ENCODE measurements around the gene DEFB129. TPM values are rescaled to one million over a fixed set of nuclear protein-coding genes. Genes with fewer than 3 reads are reported as not detected.

Gene DEFB129
- total RNA-seq, 4 donors from 2014 or later = not detected

DNA sequence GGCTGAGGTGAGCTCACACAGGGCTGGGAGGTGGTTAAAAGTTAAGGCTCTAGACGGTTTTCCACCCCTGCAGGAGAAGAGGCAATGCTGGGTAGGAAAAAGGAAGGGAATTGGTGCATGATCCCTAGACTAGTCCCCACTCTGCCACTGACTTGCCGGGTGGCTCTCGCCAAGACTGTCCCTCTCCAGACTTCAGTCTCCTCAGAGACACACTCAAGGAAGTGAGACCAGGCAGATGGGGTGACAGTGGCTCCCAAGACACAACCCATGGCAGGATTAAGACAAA, 50.4 kb downstream of the DEFB129 start:
- peaks cover 0 to 12% (median 2%) of the 10 kb centered on the region in 4 donors for H3K36me3 ChIP-seq

GRCh38 chr20:278181-278580, 51.1 kb downstream of the DEFB129 start:
- Histone ChIP-seq H3K27me3 (no peaks in the 10 kb centered on the region), H3K36me3 (peaks cover 0 to 12% (median 2%) of the 10 kb centered on the region in 4 donors), H3K4me3 (no peak overlapping the region), H3K9me3 (no peaks in the 10 kb centered on the region), H3K4me1 (no peaks in the 10 kb centered on the region), H3K27ac (no peak overlapping the region)
- TF ChIP-seq POLR2A (IDR thresholded peaks at IDR 0.05) = no peak
- no peak for TF ChIP-seq POLR2AphosphoS5 (IDR thresholded peaks at IDR 0.05)
- TF ChIP-seq CTCF (IDR thresholded peaks at IDR 0.05) = no peak
- no peak for TF ChIP-seq EP300 (IDR thresholded peaks at IDR 0.05; ENCODE audit: low read depth)
- WGBS, 2 donors (ENCODE audit: low coverage in 1 of 2) = 78% methylated on average over 5 of the region's 5 CpGs; no CpG with 5 or more reads in 1 of the 2 donors
- DNase-seq = no peak
- in situ Hi-C loops (cut with MboI; ENCODE audit: low pct_ligation_motif_present in 1 of 4, low pct_unique_long_range_greater_than_20kb in 1 of 4, low sequenced_read_pairs in 3 of 4) = no loop called here
- intact Hi-C loops (cut with DNase I; ENCODE audit: low total_unique reads) = loop anchor here (10.0 kb wide), 1 partner anchor 47 kb away; the partner anchor contains the start of gene SOX12

More for the DNA sequence above, 50.4 kb downstream of the DEFB129 start:
- Histone ChIP-seq H3K9me3 (no peaks in the 10 kb centered on the region), H3K4me1 (no peaks in the 10 kb centered on the region), H3K27ac (no peak overlapping the region), H3K4me3 (no peak overlapping the region), H3K27me3 (no peaks in the 10 kb centered on the region)
- 77% methylated on average over 2 of the region's 3 CpGs; no CpG with 5 or more reads in 1 of the 2 donors for WGBS, 2 donors (ENCODE audit: low coverage in 1 of 2)
- no peak for TF ChIP-seq POLR2A (IDR thresholded peaks at IDR 0.05)
- DNase-seq = no peak
- intact Hi-C loops (cut with DNase I; ENCODE audit: low total_unique reads) = loop anchor here (10.0 kb wide), 1 partner anchor 47 kb away; the partner anchor contains the start of gene SOX12
- in situ Hi-C loops (cut with MboI; ENCODE audit: low pct_ligation_motif_present in 1 of 4, low pct_unique_long_range_greater_than_20kb in 1 of 4, low sequenced_read_pairs in 3 of 4) = no loop called here

DNA sequence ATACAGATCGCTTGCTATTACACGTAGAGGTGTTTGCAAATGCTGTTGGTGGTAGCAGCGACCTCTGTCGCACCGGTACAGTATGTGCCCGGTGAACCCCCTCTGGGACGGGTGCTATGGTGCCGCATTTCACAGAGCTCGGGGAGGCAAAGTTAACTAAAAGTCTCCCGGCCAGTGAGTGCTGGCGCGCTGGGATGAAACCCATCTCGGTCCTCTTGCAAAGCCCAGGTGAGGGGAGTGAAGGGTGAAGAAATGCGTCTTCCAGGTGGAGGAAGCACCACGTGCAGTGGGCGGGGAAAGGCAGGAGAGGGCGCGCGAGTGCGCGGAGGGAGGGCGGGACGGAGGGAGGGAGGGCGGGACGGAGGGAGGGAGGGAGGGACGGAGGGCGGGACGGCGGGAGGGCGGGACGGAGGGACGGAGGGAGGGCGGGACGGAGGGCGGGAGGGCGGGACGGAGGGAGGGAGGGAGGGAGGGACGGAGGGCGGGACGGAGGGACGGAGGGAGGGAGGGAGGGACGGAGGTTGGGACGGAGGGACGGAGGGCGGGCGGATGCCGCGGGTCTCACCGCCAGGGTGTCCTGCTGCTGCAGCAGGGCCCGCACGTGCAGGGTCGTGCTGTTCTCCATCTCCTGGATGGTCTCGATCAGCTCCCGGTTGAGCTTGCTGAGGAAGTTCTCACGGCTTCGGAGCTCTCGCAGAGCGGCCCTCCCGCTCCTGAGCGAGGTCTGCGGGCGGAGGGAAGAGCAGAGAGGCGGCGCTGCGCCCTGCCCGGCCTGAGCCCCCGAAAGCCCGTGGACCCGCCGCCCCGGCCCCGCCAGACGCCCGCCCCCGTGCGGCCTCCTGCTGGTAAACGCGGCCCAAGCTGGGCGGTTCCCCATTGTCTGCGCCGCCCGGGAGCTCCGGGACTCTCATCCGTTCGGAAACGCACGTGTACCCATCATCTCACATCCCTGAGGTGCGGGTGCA, 51.8 kb downstream of the DEFB129 start:
- Histone ChIP-seq H3K4me1 (no peaks in the 10 kb centered on the region), H3K4me3 (no peak overlapping the region), H3K36me3 (peaks cover 0 to 12% (median 2%) of the 10 kb centered on the region in 4 donors), H3K27ac (no peak overlapping the region), H3K9me3 (no peaks in the 10 kb centered on the region), H3K27me3 (no peaks in the 10 kb centered on the region)
- intact Hi-C loops (cut with DNase I; ENCODE audit: low total_unique reads) (loop anchor here (10.0 kb wide), 1 partner anchor 46 kb away; the partner anchor contains the start of gene SOX12), in situ Hi-C loops (cut with MboI; ENCODE audit: low pct_ligation_motif_present in 1 of 4, low pct_unique_long_range_greater_than_20kb in 1 of 4, low sequenced_read_pairs in 3 of 4) (no loop called here)
- no peak for DNase-seq
- TF ChIP-seq POLR2A (IDR thresholded peaks at IDR 0.05) (no peak), CTCF (IDR thresholded peaks at IDR 0.05) (no peak), EP300 (IDR thresholded peaks at IDR 0.05; ENCODE audit: low read depth) (no peak), POLR2AphosphoS5 (IDR thresholded peaks at IDR 0.05) (no peak)
- 80 to 85% methylated on average over 8 to 70 of the region's 88 CpGs for WGBS, 2 donors (ENCODE audit: low coverage in 1 of 2)

Other genes starting within 250 kb of the DEFB129 start
- gene DEFB125, start 139.6 kb upstream of the DEFB129 start, total RNA-seq = not detected
- gene DEFB126, start 84.7 kb upstream of the DEFB129 start, total RNA-seq = not detected
- gene DEFB127, start 69.8 kb upstream of the DEFB129 start, total RNA-seq = not detected
- not detected for gene DEFB128, start 37.5 kb upstream of the DEFB129 start, total RNA-seq
- gene DEFB132, start 30.5 kb downstream of the DEFB129 start, total RNA-seq = not detected
- 10 to 100 TPM in 1 of 4 donors, 1 to 10 TPM in 3; 3.0 to 97.3 (median 3.7) TPM for gene C20orf96, start 63.5 kb downstream of the DEFB129 start, total RNA-seq
- gene ZCCHC3, start 70.3 kb downstream of the DEFB129 start, total RNA-seq = 10 to 100 TPM in 2 of 4 donors, 1 to 10 TPM in 2; 6.6 to 16.0 (median 10.1) TPM
- gene SOX12, start 98.3 kb downstream of the DEFB129 start, total RNA-seq = 1 to 10 TPM; 2.0 to 5.0 (median 3.5) TPM
- 10 to 100 TPM in 3 of 4 donors, 1 to 10 TPM in 1; 7.1 to 18.0 (median 12.8) TPM for gene NRSN2, start 119.9 kb downstream of the DEFB129 start, total RNA-seq
- gene TRIB3, start 153.5 kb downstream of the DEFB129 start, total RNA-seq = 10 to 100 TPM in 2 of 4 donors, 1 to 10 TPM in 2; 3.8 to 11.3 (median 7.9) TPM
- 100 to 1,000 TPM; 101 to 152 (median 110) TPM for gene RBCK1, start 181.0 kb downstream of the DEFB129 start, total RNA-seq
- gene TBC1D20, start 235.3 kb downstream of the DEFB129 start, total RNA-seq = 10 to 100 TPM; 29.1 to 65.5 (median 36.9) TPM

Measured in transverse colon (tissue), 4 donors.